Osteocyte (in vitro differentiated cells): Measurements from ENCODE around the gene TBC1D16. TPM values are rescaled to one million over a fixed set of nuclear protein-coding genes. Genes with fewer than 3 reads are reported as not detected.

Source experiments
- DNase-seq: peaks from one replicate; pipeline ENCODE4 v3.0.0; 2021; ENCODE audit warnings: mixed read lengths; ENCODE audit not compliant: unreplicated experiment; ENCODE audit errors: extremely low spot score
- H3K27ac Mint-ChIP-seq: one replicate; pipeline ENCODE4 v1.8.0; 2021; ENCODE audit warnings: mild to moderate bottlenecking, mixed read lengths; ENCODE audit not compliant: unreplicated experiment
- H3K27me3 Mint-ChIP-seq: one replicate; pipeline ENCODE4 v1.8.0; 2021; ENCODE audit warnings: mixed read lengths; ENCODE audit not compliant: unreplicated experiment
- H3K36me3 Mint-ChIP-seq: one replicate; pipeline ENCODE4 v1.8.0; 2021; ENCODE audit warnings: mixed read lengths; ENCODE audit not compliant: unreplicated experiment
- H3K4me1 Mint-ChIP-seq: one replicate; pipeline ENCODE4 v1.8.0; 2021; ENCODE audit warnings: mixed read lengths; ENCODE audit not compliant: unreplicated experiment
- H3K4me3 Mint-ChIP-seq: one replicate; pipeline ENCODE4 v1.8.0; 2021; ENCODE audit warnings: mild to moderate bottlenecking, moderate library complexity, mixed read lengths; ENCODE audit not compliant: unreplicated experiment
- H3K9me3 Mint-ChIP-seq: one replicate; pipeline ENCODE4 v1.8.0; 2021; ENCODE audit warnings: mixed read lengths; ENCODE audit not compliant: unreplicated experiment
- total RNA-seq: library from RNA; stranded (reverse); gene quantifications from 2 replicates; pipeline ENCODE4 v1.2.1, GENCODE V29; 2021
- TF ChIP-seq, protein P1 (sequence below): fragments of 200-600 bp; sonication (generic); IDR thresholded peaks from 2 replicates; pipeline ENCODE4 v1.5.0; 2021; ENCODE audit warnings: antibody characterized with exemption, mild to moderate bottlenecking, moderate library complexity

Gene TBC1D16
- total RNA-seq, 1 donor from 2014 or later, result 45.9 TPM

GRCh38 chr17:79914813-79915740 lies 120.6 kb downstream of the TBC1D16 start:
- Mint-ChIP-seq H3K27me3 (peaks cover 6% of the 10 kb centered on the region), H3K9me3 (no peaks in the 10 kb centered on the region), H3K36me3 (no peaks in the 10 kb centered on the region), H3K4me1 (peaks cover 7% of the 10 kb centered on the region), H3K27ac (no peak overlapping the region), H3K4me3 (no peak overlapping the region)
- TF ChIP-seq, protein P1, sequence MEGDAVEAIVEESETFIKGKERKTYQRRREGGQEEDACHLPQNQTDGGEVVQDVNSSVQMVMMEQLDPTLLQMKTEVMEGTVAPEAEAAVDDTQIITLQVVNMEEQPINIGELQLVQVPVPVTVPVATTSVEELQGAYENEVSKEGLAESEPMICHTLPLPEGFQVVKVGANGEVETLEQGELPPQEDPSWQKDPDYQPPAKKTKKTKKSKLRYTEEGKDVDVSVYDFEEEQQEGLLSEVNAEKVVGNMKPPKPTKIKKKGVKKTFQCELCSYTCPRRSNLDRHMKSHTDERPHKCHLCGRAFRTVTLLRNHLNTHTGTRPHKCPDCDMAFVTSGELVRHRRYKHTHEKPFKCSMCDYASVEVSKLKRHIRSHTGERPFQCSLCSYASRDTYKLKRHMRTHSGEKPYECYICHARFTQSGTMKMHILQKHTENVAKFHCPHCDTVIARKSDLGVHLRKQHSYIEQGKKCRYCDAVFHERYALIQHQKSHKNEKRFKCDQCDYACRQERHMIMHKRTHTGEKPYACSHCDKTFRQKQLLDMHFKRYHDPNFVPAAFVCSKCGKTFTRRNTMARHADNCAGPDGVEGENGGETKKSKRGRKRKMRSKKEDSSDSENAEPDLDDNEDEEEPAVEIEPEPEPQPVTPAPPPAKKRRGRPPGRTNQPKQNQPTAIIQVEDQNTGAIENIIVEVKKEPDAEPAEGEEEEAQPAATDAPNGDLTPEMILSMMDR, result no peak
- DNase-seq, result no peak

GRCh38 chr17:79913896-79914812 lies 121.5 kb downstream of the TBC1D16 start:
- H3K4me3 Mint-ChIP-seq, result no peak overlapping the region
- peaks cover 12% of the 10 kb centered on the region for H3K27me3 Mint-ChIP-seq
- H3K9me3 Mint-ChIP-seq, result no peaks in the 10 kb centered on the region
- TF ChIP-seq, protein P1, result no peak
- no peaks in the 10 kb centered on the region for H3K36me3 Mint-ChIP-seq
- H3K4me1 Mint-ChIP-seq, result peaks cover 3% of the 10 kb centered on the region
- no peak overlapping the region for H3K27ac Mint-ChIP-seq
- DNase-seq, result no peak

DNA sequence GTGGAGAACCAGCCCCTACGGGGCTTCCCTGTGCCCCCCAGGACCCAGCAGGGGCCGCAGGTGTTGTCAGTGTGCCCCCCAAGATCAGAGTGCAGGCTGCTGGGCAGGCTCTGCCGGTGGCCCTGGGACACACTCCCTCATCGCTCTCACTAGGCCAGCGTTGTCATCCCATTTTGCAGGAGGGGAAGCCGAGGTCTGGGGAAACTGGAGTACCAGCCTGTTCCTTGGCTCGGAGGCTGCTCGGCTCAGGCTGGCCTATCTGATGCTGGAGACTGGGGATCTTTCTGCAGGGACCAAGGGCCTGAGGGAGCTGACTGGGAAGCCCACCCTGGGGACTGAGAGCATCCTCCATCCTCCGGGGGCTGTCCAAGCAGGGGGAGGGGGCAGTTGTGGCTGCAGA lies 122.2 kb downstream of the TBC1D16 start:
- no peak for DNase-seq
- no peak overlapping the region for H3K27ac Mint-ChIP-seq
- no peak overlapping the region for H3K4me3 Mint-ChIP-seq
- H3K36me3 Mint-ChIP-seq, result no peaks in the 10 kb centered on the region
- no peaks in the 10 kb centered on the region for H3K9me3 Mint-ChIP-seq
- peaks cover 12% of the 10 kb centered on the region for H3K27me3 Mint-ChIP-seq
- no peaks in the 10 kb centered on the region for H3K4me1 Mint-ChIP-seq
- TF ChIP-seq, protein P1, result no peak

DNA sequence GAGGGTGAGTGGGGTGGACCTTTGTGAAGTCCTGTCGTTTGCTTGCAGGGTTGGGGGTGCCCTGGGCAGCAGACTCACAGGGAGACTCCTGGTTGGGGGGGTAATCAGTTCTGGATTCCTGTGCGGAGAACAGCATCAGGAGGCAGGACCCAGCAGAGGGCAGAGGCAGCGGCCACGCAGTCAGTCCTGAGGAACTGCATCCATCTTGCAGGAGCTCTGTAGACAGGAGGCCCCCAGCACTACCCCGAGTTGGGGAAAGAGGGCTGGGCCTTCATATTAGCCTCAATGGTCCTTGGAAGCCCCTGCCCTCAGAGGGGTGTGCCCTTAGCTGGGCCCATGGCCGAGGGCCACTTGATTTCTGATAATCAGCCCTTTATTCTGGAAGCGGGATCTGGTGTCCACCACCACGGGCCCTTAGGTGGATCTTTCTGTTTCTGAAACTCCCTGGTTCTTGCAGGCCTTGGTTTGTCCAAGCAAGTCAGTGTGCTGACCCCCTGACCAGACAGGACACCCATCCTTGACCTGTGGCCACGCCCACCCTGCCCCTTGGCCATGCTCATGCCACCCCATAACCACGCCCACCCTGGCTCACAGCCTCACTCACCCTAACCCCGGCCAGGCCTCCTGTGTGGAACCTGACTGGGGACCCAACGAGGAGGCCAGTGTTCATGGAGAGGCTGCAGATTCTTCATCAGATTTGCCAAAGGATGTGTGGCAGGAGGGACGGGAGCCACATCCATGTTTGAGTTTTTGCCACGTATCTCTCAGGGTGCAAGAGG lies 122.9 kb downstream of the TBC1D16 start:
- TF ChIP-seq, protein P1, result no peak
- no peaks in the 10 kb centered on the region for H3K9me3 Mint-ChIP-seq
- H3K36me3 Mint-ChIP-seq, result no peaks in the 10 kb centered on the region
- no peak overlapping the region for H3K4me3 Mint-ChIP-seq
- H3K27ac Mint-ChIP-seq, result no peak overlapping the region
- H3K4me1 Mint-ChIP-seq, result peaks cover 3% of the 10 kb centered on the region
- DNase-seq, result no peak
- peaks cover 12% of the 10 kb centered on the region for H3K27me3 Mint-ChIP-seq
